SJCRH30 (cell line): ENCODE data around the gene KCNAB1. TPM values are rescaled to one million over a fixed set of nuclear protein-coding genes. Genes with fewer than 3 reads are reported as not detected.
"Not testable (repeated sequence)": the region's sequence is repeated elsewhere in the genome, so short reads cannot be mapped to it uniquely, and the experiment has no call there.

Experiments used
- DNase-seq, 2 experiments: peaks; one replicate each; pipeline ENCODE4 v3.0.0-alpha.2; 2015 to 2020
- H3K27ac ChIP-seq: fragments of 250-450 bp; sonication (Bioruptor Pico); 2 replicates; pipeline ENCODE4 v1.5.1; 2020; ENCODE audit warnings: mild to moderate bottlenecking, moderate library complexity
- H3K27me3 ChIP-seq: fragments of 250-450 bp; sonication (Bioruptor Pico); 2 replicates; pipeline ENCODE4 v1.5.1; 2020; ENCODE audit warnings: mild to moderate bottlenecking, moderate library complexity
- H3K36me3 ChIP-seq: fragments of 250-450 bp; sonication (Bioruptor Pico); 2 replicates; pipeline ENCODE4 v1.5.1; 2020; ENCODE audit warnings: mild to moderate bottlenecking, moderate library complexity
- H3K4me1 ChIP-seq: fragments of 250-450 bp; sonication (Bioruptor Pico); 2 replicates; pipeline ENCODE4 v1.5.1; 2020; ENCODE audit warnings: mild to moderate bottlenecking, moderate library complexity
- H3K4me3 ChIP-seq: fragments of 250-450 bp; sonication (Bioruptor Pico); 2 replicates; pipeline ENCODE4 v1.5.1; 2020; ENCODE audit warnings: mild to moderate bottlenecking, moderate library complexity
- H3K9me3 ChIP-seq: fragments of 250-450 bp; sonication (Bioruptor Pico); replicated peaks from 2 replicates; pipeline ENCODE4 v1.5.1; 2020; ENCODE audit warnings: mild to moderate bottlenecking, moderate library complexity
- total RNA-seq: library from RNA; depleted of rRNA; stranded (reverse); fragments of >200 nt; shearing (Covaris generic); gene quantifications from 2 replicates; pipeline ENCODE4 v1.2.3, GENCODE V29; 2014; rRNA removed

The KCNAB1 gene
- total RNA-seq: not detected in 2 replicates

DNA sequence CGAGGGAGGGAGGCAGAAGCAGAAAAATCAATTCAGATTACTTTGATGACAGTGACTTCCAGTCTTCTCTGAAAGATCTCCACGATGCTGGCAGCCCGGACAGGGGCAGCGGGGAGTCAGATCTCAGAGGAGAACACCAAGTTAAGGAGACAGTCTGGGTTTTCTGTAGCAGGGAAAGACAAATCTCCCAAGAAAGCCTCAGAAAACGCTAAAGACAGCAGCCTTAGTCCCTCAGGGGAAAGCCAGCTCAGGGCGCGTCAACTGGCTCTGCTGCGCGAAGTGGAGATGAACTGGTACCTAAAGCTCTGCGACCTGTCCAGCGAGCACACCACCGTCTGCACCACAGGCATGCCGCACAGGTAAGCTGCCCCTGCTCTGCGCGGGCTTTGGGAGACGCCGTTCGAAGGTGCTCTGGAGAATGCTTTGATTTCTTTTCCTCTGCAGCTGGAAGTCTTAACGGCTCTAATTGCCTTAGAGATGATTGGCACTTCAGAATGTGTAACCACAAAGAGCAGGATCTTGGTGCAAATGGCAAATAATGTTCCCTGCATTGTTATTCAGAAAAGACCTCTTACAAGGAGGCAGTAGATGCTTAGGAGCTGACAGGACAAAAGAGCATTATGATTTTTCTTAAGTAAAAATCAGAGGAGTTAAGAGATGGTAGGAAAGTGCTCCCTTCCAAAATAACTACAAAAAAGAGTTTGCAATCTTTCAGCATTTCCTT is at the start of gene KCNAB1:
Gene KCNAB1, plus strand, starts transcription at position 51 of the 724 bp plus-strand sequence.
- DNase-seq: no peak
- H3K27ac ChIP-seq: no peak within 1 kb of the TSS
- H3K4me1 ChIP-seq: no peaks in the 10 kb centered on the region
- H3K36me3 ChIP-seq: no peaks in the 10 kb centered on the region
- H3K9me3 ChIP-seq: no peaks in the 10 kb centered on the region
- H3K4me3 ChIP-seq: no peak within 1 kb of the TSS
- no peaks in the 10 kb centered on the region for H3K27me3 ChIP-seq

DNA sequence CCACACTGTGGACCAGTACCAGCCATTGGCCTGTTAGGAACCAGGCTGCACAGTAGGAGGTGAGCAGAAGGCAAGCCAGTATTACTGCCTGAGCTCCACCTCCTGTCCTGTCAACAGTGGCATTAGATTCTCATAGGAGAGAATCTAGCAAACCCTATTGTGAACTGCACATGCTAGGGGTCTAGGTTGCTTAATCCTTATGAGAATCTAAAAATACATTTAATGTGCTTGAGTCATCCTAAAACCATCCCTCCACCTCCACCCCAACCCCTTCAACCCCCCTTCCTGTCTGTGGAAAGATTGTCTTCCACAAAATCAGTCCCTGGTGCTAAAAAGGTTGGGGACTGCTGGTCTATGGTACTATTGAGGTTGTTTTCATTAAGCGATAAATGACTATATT is 49.3 kb upstream of the KCNAB1 start:
- Histone ChIP-seq H3K27ac (no peak overlapping the region), H3K36me3 (no peaks in the 10 kb centered on the region), H3K4me3 (no peak overlapping the region), H3K9me3 (no peaks in the 10 kb centered on the region), H3K4me1 (no peaks in the 10 kb centered on the region), H3K27me3 (no peaks in the 10 kb centered on the region)
- no peak for DNase-seq

DNA sequence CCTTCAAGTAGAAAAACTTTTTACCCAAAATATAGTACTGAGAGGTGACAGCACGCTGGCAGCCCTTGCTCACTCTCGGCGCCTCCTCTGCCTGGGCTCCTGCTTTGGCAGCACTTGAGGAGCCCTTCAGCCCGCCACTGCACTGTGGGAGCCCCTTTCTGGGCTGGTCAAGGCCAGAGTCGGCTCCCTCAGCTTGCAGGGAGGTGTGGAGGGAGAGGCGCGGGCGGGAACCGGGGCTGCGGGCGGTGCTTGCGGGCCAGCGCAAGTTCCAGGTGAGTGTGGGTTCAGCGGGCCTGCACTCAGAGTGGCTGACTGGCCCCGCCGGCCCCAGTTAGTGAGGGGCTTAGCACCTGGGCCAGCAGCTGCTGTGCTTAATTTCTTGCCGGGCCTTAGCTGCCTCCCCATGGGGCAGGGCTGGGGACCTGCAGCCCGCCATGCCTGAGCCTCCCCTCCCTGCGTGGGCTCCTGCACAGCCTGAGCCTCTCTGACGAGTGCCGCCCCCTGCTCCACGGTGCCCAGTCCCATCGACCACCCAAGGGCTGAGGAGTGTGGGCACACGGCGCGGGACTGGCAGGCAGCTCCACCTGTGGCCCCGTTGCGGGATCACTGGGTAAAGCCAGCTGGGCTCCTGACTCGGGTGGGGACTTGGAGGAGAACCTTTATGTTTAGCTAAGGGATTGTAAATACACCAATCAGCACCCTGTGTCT is 47.3 kb upstream of the KCNAB1 start:
- not testable (repeated sequence) for H3K27ac ChIP-seq, H3K36me3 ChIP-seq, H3K4me1 ChIP-seq, H3K27me3 ChIP-seq, H3K4me3 ChIP-seq, H3K9me3 ChIP-seq, DNase-seq

DNA sequence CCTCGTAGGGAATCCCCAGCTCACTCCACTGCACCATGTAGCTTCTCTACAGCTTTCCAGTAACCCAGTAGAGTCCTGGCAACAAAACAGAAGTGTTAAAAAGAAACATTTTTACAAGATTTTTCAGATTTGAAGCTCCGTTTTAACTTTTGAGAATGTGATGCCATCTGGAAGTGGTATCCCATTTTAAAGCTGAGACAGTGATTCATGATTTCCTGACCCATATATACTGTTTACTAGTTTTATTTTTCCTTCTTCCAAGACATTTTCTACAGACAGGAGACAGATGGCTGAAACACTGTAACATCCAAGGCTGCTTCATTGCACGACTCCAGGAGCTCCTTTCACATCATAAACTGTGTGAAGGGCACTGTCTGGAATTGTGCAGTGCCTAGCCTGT is 30.3 kb upstream of the KCNAB1 start:
- Histone ChIP-seq H3K27ac (no peak overlapping the region), H3K4me1 (no peaks in the 10 kb centered on the region), H3K4me3 (no peak overlapping the region), H3K36me3 (no peaks in the 10 kb centered on the region), H3K9me3 (no peaks in the 10 kb centered on the region), H3K27me3 (no peaks in the 10 kb centered on the region)
- no peak for DNase-seq

DNA sequence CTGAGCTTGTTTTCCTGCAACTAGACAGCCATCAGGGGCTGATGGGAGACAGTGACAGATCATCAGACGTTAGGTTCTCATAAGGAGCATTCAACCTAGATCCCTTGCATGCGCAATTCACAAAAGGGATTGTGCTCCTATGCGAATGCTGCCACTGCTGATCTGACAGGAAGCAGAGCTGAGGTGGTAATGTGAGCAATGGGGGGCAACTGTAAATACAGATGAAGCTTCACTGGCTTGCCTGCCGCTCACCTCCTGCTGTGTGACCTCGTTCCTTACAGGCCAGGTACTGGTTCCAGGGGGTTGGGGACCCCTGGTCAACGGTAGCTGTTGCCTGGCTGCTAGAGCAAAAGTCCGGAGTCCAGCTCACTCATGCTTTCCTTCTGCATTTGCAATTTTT is 26.4 kb upstream of the KCNAB1 start:
- no peaks in the 10 kb centered on the region for H3K4me1 ChIP-seq
- DNase-seq: no peak
- no peak overlapping the region for H3K27ac ChIP-seq
- H3K4me3 ChIP-seq: no peak overlapping the region
- H3K27me3 ChIP-seq: no peaks in the 10 kb centered on the region
- H3K36me3 ChIP-seq: no peaks in the 10 kb centered on the region
- no peaks in the 10 kb centered on the region for H3K9me3 ChIP-seq

DNA sequence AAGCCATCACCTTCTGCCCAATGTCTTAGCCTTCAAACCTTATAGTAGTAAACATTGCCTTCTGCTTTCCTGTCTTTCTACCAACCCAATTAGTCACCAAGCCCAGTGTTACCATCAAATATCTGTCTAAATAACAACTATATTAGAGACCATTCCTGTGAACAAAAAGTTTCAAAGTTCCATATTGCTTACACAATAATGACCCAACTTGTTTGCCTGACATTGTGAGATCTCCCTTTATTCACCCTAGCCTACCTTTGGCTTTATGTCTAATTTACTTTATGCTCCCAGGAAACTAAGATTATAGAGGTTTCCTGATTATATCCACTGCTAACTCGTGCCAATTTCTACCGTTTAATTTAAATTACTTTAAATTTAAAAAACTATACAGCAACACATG is 26.0 kb upstream of the KCNAB1 start:
- H3K27ac ChIP-seq: no peak overlapping the region
- no peaks in the 10 kb centered on the region for H3K4me1 ChIP-seq
- H3K4me3 ChIP-seq: no peak overlapping the region
- no peaks in the 10 kb centered on the region for H3K36me3 ChIP-seq
- DNase-seq: no peak
- no peaks in the 10 kb centered on the region for H3K9me3 ChIP-seq
- no peaks in the 10 kb centered on the region for H3K27me3 ChIP-seq

DNA sequence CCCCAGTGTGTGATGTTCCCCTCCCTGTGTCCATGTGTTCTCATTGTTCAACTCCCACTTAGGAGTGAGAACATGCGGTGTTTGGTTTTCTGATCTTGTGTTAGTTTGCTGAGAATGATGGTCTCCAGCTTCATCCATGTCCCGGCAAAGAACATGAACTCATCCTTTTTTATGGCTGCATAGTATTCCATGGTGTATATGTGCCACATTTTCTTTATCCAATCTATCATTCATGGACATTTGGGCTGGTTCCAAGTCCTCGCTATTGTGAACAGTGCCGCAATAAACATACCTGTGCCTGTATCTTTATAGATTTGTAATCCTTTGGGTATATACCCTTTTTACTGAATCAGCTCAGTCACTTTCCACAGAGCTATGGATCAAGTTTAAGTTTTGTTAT is 24.7 kb upstream of the KCNAB1 start:
- not testable (repeated sequence) for H3K27ac ChIP-seq, H3K9me3 ChIP-seq, H3K4me1 ChIP-seq, H3K36me3 ChIP-seq, DNase-seq, H3K27me3 ChIP-seq, H3K4me3 ChIP-seq

DNA sequence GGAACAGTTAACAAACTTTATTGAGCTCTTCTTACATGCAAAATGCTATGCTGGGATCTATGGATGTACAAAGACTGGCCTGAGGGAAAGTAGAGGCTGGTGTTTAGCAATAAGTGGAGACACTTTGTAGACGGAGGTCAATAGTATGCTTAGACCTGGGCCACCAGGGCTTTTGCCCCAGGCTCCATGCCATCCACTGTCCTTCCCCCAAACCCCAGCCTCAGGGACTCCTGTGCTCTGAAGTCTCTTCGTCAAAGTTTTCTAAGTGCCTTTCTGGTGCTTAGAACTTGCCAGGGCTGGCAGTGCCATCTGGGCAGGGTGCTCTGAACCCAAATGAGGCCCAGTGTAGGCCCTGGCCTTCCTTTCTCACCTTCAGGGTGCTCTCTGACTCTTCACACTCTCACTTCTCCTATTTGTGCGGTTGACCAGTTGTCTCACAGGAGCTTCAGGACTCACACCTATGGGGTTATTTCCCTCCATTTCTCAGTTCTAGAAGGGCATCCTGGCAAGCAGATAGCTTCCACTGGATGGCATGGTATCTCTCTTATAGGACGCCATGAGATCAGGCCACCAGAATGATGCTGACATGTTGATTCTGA is 21.8 kb upstream of the KCNAB1 start:
- H3K9me3 ChIP-seq: no peaks in the 10 kb centered on the region
- H3K27me3 ChIP-seq: no peaks in the 10 kb centered on the region
- no peaks in the 10 kb centered on the region for H3K4me1 ChIP-seq
- DNase-seq: no peak
- H3K27ac ChIP-seq: no peak overlapping the region
- no peak overlapping the region for H3K4me3 ChIP-seq
- H3K36me3 ChIP-seq: no peaks in the 10 kb centered on the region

DNA sequence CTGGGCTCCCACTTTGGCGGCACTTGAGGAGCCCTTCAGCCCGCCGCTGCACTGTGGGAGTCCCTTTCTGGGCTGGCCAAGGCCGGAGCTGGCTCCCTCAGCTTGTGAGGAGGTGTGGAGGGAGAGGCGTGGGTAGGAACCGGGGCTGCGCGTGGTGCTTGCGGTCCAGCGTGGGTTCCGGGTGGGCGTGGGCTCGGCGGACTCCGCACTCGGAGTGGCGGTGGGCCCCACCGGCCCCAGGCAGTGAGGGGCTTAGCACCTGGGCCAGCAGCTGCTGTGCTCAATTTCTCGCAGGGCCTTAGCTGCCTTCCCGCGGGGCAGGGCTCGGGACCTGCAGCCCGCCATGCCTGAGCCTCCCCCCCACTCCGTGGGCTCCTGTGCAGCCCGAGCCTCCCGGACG is 21.0 kb upstream of the KCNAB1 start:
- DNase-seq, H3K4me3 ChIP-seq, H3K9me3 ChIP-seq, H3K4me1 ChIP-seq, H3K27me3 ChIP-seq, H3K27ac ChIP-seq, H3K36me3 ChIP-seq: not testable (repeated sequence)

DNA sequence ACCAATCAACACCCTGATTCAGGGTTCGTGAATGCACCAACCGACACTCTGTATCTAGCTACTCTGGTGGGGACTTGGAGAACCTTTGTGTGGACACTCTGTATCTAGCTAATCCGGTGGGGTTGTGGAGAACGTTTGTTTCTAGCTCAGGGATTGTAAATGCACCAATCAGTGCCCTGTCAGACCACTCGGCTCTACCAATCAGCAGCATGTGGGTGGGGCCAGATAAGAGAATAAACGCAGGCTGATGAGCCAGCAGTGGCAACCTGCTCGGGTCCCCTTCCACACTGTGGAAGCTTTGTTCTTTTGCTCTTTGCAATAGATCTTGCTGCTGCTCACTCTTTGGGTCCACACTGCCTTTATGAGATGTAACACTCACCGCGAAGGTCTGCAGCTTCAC is 20.4 kb upstream of the KCNAB1 start:
- not testable (repeated sequence) for H3K4me3 ChIP-seq, DNase-seq, H3K4me1 ChIP-seq, H3K9me3 ChIP-seq, H3K36me3 ChIP-seq, H3K27ac ChIP-seq, H3K27me3 ChIP-seq

DNA sequence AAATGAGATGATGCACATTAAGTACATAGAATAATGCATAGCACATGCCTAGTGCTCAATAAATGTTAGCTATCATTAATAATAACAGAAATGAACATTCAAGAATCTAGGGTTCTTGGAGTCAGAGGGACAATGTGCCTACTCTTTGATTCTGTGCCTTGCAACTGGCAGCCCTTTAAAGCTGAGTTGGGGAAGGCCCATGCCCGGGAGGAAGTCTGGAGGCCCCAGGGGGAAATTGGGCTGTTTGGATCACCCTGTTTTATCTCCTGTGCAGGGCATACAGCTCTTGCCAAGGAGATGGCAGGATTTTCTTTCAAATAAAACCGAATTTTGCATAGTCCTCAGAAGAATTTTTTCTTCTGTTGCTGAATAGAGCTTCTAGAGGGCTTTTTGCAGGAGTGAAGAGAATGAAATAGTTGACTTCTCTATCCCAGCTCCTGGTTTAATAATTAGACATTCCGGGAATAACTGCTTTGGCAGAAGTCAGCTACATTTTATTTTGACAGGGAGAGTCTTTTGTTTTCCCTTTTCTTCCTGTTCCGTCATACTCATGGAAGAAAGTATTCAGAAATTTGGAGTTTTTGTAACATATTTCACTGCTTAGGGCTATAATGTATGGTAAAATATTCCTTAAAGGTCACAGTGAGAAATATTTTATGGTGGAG is 18.0 kb upstream of the KCNAB1 start:
- H3K27ac ChIP-seq: no peak overlapping the region
- no peaks in the 10 kb centered on the region for H3K4me1 ChIP-seq
- H3K4me3 ChIP-seq: no peak overlapping the region
- H3K27me3 ChIP-seq: no peaks in the 10 kb centered on the region
- DNase-seq: no peak
- H3K36me3 ChIP-seq: no peaks in the 10 kb centered on the region
- H3K9me3 ChIP-seq: no peaks in the 10 kb centered on the region

DNA sequence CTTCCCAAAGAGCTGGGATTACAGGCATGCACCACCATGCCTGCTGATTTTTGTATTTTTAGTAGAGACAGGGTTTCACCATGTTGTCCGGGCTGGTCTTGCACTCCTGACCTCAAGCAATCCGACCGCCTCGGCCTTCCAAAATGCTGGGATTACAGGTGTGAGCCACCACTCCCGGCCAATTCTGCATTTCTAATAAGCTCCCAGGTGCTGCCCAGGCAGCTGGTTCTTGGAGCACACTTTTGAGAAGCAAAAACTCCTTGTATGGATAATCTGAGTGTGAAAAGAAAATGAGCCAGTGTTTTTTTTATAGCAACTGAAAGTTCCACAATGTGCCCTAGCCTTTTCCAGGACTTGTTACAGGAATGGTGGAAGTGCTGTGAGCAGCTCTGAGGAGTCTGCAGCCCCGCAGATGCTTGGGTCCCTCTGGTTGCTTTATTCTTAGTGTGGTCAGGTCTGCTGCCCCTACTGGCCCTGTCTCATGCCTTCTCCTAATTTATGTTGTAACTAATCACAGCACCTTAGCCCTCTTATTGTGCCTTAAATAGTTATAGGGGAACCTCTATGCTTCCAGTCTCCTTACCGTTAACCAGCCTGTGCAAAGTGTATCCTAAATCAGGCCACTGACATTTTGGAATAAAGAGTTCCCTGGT is 13.5 kb upstream of the KCNAB1 start:
- no peaks in the 10 kb centered on the region for H3K9me3 ChIP-seq
- DNase-seq: no peak
- no peak overlapping the region for H3K4me3 ChIP-seq
- H3K27ac ChIP-seq: no peak overlapping the region
- H3K4me1 ChIP-seq: no peaks in the 10 kb centered on the region
- H3K36me3 ChIP-seq: no peaks in the 10 kb centered on the region
- no peaks in the 10 kb centered on the region for H3K27me3 ChIP-seq

DNA sequence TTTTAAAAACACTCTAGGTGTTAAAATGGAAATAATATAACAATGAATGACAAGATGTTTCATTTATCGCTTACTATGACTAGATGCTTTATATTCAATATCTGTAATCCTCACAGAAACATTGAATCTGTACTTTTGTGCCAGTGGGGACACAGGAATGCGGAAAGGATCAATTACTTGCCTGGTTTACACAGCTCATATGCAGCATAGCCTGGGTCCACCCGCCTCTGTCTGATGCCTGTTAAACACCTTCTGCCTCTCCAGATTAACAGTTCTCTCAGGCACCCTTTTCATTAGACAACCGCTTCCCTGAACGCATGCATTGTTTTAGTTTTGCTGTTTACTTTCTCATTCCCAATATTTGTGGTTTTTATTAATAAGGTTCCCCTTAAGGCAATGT is 12.9 kb upstream of the KCNAB1 start:
- no peak for DNase-seq
- Histone ChIP-seq H3K36me3 (no peaks in the 10 kb centered on the region), H3K27ac (no peak overlapping the region), H3K9me3 (no peaks in the 10 kb centered on the region), H3K4me1 (no peaks in the 10 kb centered on the region), H3K27me3 (no peaks in the 10 kb centered on the region), H3K4me3 (no peak overlapping the region)

DNA sequence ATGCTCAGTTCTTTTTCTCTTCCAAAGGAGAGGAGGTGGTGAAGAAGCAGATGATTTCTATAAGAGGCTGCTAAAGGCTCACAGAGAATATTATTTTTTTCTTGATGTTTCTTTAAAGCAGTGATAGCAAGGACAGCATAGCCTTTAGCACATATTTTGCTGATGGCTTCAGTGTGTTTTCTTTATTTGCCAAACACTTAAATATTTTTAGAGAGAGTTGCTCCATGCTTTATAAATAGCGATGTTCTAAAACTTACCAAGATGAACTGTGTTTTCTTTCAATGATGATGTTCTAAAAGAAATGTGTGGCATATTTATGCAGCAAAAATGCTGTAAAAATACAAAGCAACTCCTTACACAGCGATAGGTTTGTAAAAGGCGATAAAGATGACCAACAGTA is 11.8 kb upstream of the KCNAB1 start:
- Histone ChIP-seq H3K36me3 (no peaks in the 10 kb centered on the region), H3K27ac (no peak overlapping the region), H3K27me3 (no peaks in the 10 kb centered on the region), H3K4me3 (no peak overlapping the region), H3K9me3 (no peaks in the 10 kb centered on the region), H3K4me1 (no peaks in the 10 kb centered on the region)
- no peak for DNase-seq

DNA sequence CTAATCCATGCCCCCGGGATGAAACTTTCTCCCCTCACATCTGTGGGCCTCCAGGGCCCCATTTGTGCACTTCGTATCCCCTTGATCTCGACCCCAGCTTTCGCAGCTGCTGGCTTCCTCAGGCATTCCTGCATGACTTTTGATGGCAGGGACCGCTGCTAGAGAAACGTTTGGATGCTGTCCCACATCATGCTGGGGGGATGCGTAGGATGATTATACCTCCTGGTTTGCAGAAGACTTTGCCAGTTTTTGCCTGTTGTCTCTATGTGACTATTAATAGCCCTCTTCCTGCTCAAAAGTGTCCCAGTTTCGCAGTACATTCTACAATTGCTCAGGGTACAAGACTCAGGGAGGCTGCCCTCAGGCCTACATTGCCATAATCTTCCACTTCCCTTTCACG is 10.4 kb upstream of the KCNAB1 start:
- Histone ChIP-seq H3K9me3 (no peaks in the 10 kb centered on the region), H3K36me3 (no peaks in the 10 kb centered on the region), H3K4me3 (no peak overlapping the region), H3K27ac (no peak overlapping the region), H3K27me3 (no peaks in the 10 kb centered on the region), H3K4me1 (no peaks in the 10 kb centered on the region)
- DNase-seq: no peak
